HG03103 (cell line): ENCODE results near the gene MYH7.
"Not testable (repeated sequence)": the region's sequence is repeated elsewhere in the genome, so short reads cannot be mapped to it uniquely, and the experiment has no call there.

ENCODE experiments used
- ATAC-seq: cut with Tn5 transposase; IDR thresholded peaks from one replicate; pipeline ENCODE4 v1.9.1; 2021; ENCODE audit warnings: low read depth; ENCODE audit not compliant: unreplicated experiment

The MYH7 gene

GRCh38 chr14:23435543-23436326 lies at the start of gene MYH7:
Gene MYH7 (minus strand): TSS chr14:23435660. CDS start chr14:23433732, 1,928 bp downstream.
- ATAC-seq: no peak

GRCh38 chr14:23483236-23483854 lies 47.9 kb upstream of the MYH7 start:
- no peak for ATAC-seq

- no peak for ATAC-seq
These were observed 47.3 kb upstream of the MYH7 start for GRCh38 chr14:23482823-23483148.

- no peak for ATAC-seq
These were observed 46.7 kb upstream of the MYH7 start for GRCh38 chr14:23481979-23482822.

- no peak for ATAC-seq
These were observed 46.0 kb upstream of the MYH7 start for GRCh38 chr14:23481362-23481970.

GRCh38 chr14:23478109-23478759 lies 42.8 kb upstream of the MYH7 start:
- no peak for ATAC-seq

- no peak for ATAC-seq
These were observed 35.5 kb upstream of the MYH7 start for GRCh38 chr14:23470947-23471346.

- no peak for ATAC-seq
These were observed 34.5 kb upstream of the MYH7 start for GRCh38 chr14:23469906-23470403.

GRCh38 chr14:23469127-23469905 lies 33.9 kb upstream of the MYH7 start, which contains the start of gene NGDN:
Gene NGDN (plus strand): TSS chr14:23469703. CDS start chr14:23469716, 13 bp downstream.
- ATAC-seq: peak; percentile 88

- ATAC-seq: no peak
These were observed 33.3 kb upstream of the MYH7 start for GRCh38 chr14:23468704-23469126.

GRCh38 chr14:23465261-23465660 lies 29.8 kb upstream of the MYH7 start:
- no peak for ATAC-seq

- ATAC-seq: no peak
These were observed 29.2 kb upstream of the MYH7 start for GRCh38 chr14:23464700-23465099.

GRCh38 chr14:23460960-23461359 lies 25.5 kb upstream of the MYH7 start:
- no peak for ATAC-seq

GRCh38 chr14:23457587-23458445 lies 22.4 kb upstream of the MYH7 start:
- no peak for ATAC-seq

- ATAC-seq: not testable (repeated sequence)
These were observed 21.6 kb upstream of the MYH7 start for GRCh38 chr14:23456883-23457586.

GRCh38 chr14:23454445-23454856 lies 19.0 kb upstream of the MYH7 start:
- ATAC-seq: no peak

- no peak for ATAC-seq
These were observed 16.8 kb upstream of the MYH7 start for GRCh38 chr14:23452237-23452636.

- no peak for ATAC-seq
These were observed 14.9 kb upstream of the MYH7 start for GRCh38 chr14:23450379-23450778.
